ENCODE measurements around the gene RAI1. TPM values are rescaled to one million over a fixed set of nuclear protein-coding genes. Genes with fewer than 3 reads are reported as not detected.

RAI1 gene
- polyA plus RNA-seq, 2 of the 4 experiments (the other 2 are of a cell fraction): 3.5 to 23.8 TPM

- ChIA-PET POLR2A (interaction anchor here (0.5 kb wide), 1 partner anchor 44 kb away, joined by 3 read pairs; no protein-coding TSS in a partner anchor), CTCF (interaction anchor here (0.7 to 1.8 kb wide), 8 partner anchors 10 to 101 kb away, joined by 3 to 6 read pairs (median 4); no protein-coding TSS in a partner anchor)
Measured at GRCh38 chr17:17781591-17782496, 100.6 kb downstream of the RAI1 start.

GRCh38 chr17:17782523-17783115 is 101.4 kb downstream of the RAI1 start:
- Histone ChIP-seq H3K27ac (peak overlapping the region; percentile 50 to 85), H3K4me2 (peak overlapping the region; percentile 92), H3K4me3 (peak overlapping the region; percentile 42), H3K9me3 (no peaks in the 10 kb centered on the region), H3K4me1 (peaks cover 65% of the 10 kb centered on the region)
- FAIRE-seq (no peak), DNase-seq (ENCODE audit: low read depth in 1 of 2, low spot score in 1 of 2) (no peak), ATAC-seq (no peak)
- TF ChIP-seq NR3C1 (IDR thresholded peaks at IDR 0.05) (no peak), CEBPB (IDR thresholded peaks at IDR 0.05) (no peak), POLR2A (IDR thresholded peaks at IDR 0.05; ENCODE audit: low read length) (no peak), PHF8 (IDR thresholded peaks at IDR 0.05; ENCODE audit: borderline replicate concordance, low read depth) (no peak), JUNB (IDR thresholded peaks at IDR 0.05) (no peak), ATOH8 (CRISPR knock-in tag; IDR thresholded peaks at IDR 0.05; ENCODE audit: low read depth) (no peak), ZSCAN20 (CRISPR knock-in tag; IDR thresholded peaks at IDR 0.05) (no peak), MYC (IDR thresholded peaks at IDR 0.05; ENCODE audit: borderline replicate concordance, low read length) (no peak), PBX3 (IDR thresholded peaks at IDR 0.05) (no peak)
- POLR2A ChIA-PET: no interaction called here
- WGBS (ENCODE audit: missing lambda C conversion rate): 84% methylated on average over 42 of the region's 57 CpGs
- CTCF ChIA-PET: no interaction called here

More at GRCh38 chr17:17781591-17782496, 100.6 kb downstream of the RAI1 start:
- Histone ChIP-seq H3K4me2 (peak overlapping the region; percentile 92), H3K4me1 (peaks cover 63% of the 10 kb centered on the region), H3K9me3 (no peaks in the 10 kb centered on the region), H3K4me3 (peak overlapping the region; percentile 42), H3K27ac (peak overlapping the region; percentile 50 to 85)
- peak; percentile 26 to 51 for ATAC-seq
- WGBS (ENCODE audit: missing lambda C conversion rate): 19% methylated on average over 60 of the region's 88 CpGs
- no peak for TF ChIP-seq ZSCAN20 (CRISPR knock-in tag; IDR thresholded peaks at IDR 0.05)
- TF ChIP-seq BHLHE40 (IDR thresholded peaks at IDR 0.05; ENCODE audit: low read depth, low read length): no peak
- TF ChIP-seq RNF2 (IDR thresholded peaks at IDR 0.05; ENCODE audit: borderline replicate concordance, low read depth): no peak
- peak; percentile 30 for TF ChIP-seq MAX (IDR thresholded peaks at IDR 0.05)
- no peak for TF ChIP-seq PBX3 (IDR thresholded peaks at IDR 0.05)
- TF ChIP-seq POLR2AphosphoS2 (conservative IDR thresholded peaks at IDR 0.05; ENCODE audit: low read length): no peak
- TF ChIP-seq E2F6 (IDR thresholded peaks at IDR 0.05; ENCODE audit: borderline replicate concordance, low read depth): peak; percentile 70
- no peak for TF ChIP-seq HMGXB4 (CRISPR knock-in tag; IDR thresholded peaks at IDR 0.05; ENCODE audit: borderline replicate concordance)
- FAIRE-seq: no peak
- DNase-seq (ENCODE audit: low read depth in 1 of 2, low spot score in 1 of 2): peak; percentile 43 to 51

All from A549 (cell line).